ENCODE data around the gene TMUB2. TPM values are rescaled to one million over a fixed set of nuclear protein-coding genes. Genes with fewer than 3 reads are reported as not detected.

The TMUB2 gene
- total and polyA plus RNA-seq, 2 of the 13 experiments (the other 11 are each of a cell fraction or from before 2014, with no cell fraction given) = 26.9 to 50.8 TPM

GRCh38 chr17:44211281-44212265 is 24.8 kb downstream of the TMUB2 start:
- no peak overlapping the region for H3K27ac ChIP-seq (ENCODE audit: extremely low read length, insufficient read depth, low read length)
- peak; percentile 77 for TF ChIP-seq AGO2 (optimal IDR thresholded peaks at IDR 0.05; ENCODE audit: low read depth, low read length)
- TF ChIP-seq ZNF101 (CRISPR knock-in tag; IDR thresholded peaks at IDR 0.05; ENCODE audit: borderline replicate concordance, low read depth) = no peak
- peaks cover 4% of the 10 kb centered on the region for H3K79me2 ChIP-seq (ENCODE audit: insufficient read depth, low read length)
- no TSS peak for BruUV-seq (replicated peaks)
- no peak overlapping the region for H3K4me3 ChIP-seq (replicated peaks in 1 of 3; ENCODE audit: insufficient read depth in 1 of 3, low read depth in 2 of 3, low read length in 3 of 3)
- in situ Hi-C loops (cut with HindIII; ENCODE audit: extremely low pct_ligation_motif_present, low pct_unique_long_range_greater_than_20kb) (no loop called here), intact Hi-C loops (cut with micrococcal nuclease; ENCODE audit: unreplicated experiment) (no loop called here)
- peaks cover 44 to 78% of the 10 kb centered on the region in 2 experiments for H3K36me3 ChIP-seq (replicated peaks in 1 of 2; ENCODE audit: control insufficient read depth in 1 of 2, insufficient read depth in 2 of 2, low read length in 2 of 2)
- H3K27me3 ChIP-seq (ENCODE audit: control insufficient read depth in 1 of 2, insufficient read depth in 2 of 2, low read length in 2 of 2) = no peaks in the 10 kb centered on the region
- no peak for DNase-seq (ENCODE audit: low spot score)
- no peaks in the 10 kb centered on the region for H4K20me1 ChIP-seq (ENCODE audit: insufficient read depth, low read length)
- 97% methylated on average over 25 of the region's 30 CpGs for WGBS (ENCODE audit: low lambda C conversion rate)
- no peaks in the 10 kb centered on the region for H3K9me3 ChIP-seq (ENCODE audit: low read length)
- peaks cover 3% of the 10 kb centered on the region for H3K4me1 ChIP-seq (ENCODE audit: insufficient read depth, low read length)
- ATAC-seq = peak; percentile 4; the same call in 2 of the 3 replicates
- H3K4me2 ChIP-seq (ENCODE audit: low read depth, low read length) = no peak overlapping the region
- FAIRE-seq = no peak
- CTCF ChIA-PET (ENCODE audit: low intra/inter-chr PET ratio, low total read pairs) = no interaction called here
- H2AFZ ChIP-seq (ENCODE audit: low read length) = no peak overlapping the region
- POLR2A ChIA-PET = interaction anchor here (0.9 to 1.7 kb wide), 3 partner anchors 8 to 115 kb away, joined by 3 to 5 read pairs (median 3); partner anchors contain the start of gene TMUB2
- H3K9ac ChIP-seq (ENCODE audit: insufficient read depth, low read depth, low read length) = no peak overlapping the region

DNA sequence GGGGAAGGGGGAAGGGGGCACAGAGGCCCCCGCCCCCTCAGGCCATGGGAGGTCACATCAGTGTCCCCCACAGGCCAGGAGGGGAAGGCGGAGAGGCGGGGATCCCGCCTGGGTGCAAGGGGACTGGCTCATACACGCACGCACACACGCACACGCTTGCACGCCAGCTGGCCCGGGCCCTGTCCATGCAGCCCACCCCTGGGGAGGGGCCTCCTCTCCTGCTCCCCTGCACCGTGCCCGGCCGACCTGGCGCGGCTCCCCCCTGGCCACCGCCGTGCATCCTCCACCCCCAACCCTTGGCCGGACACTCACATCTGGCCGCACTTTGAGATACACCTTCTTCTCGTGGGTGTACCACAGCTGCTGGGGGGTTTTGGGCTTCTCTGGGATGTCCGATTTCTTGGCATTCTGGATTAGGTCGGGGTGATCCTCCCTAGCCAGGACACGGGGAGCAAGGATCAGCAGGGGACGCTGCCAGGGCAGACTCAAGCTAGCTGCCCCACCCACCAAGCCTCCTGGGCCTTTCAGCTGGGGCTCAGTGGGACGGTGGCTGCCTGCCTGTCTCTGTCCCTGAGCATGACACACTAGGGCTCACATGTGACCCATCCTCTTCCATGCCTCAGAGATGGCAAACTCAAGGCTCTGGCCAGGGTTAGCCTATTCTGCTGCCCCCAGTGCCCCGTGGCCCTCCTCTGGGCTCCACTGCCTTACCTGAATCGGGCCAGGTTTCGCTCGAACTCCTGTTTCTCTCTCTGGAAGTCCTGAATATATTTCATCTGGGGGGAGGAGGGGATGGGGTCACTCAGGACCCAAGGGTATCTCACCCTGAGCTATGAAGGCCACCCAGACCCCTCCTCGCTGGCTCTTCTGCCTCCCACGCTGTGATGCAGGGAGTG is 26.0 kb downstream of the TMUB2 start:
- WGBS (ENCODE audit: low lambda C conversion rate) = 95% methylated on average over 25 of the region's 31 CpGs
- intact Hi-C loops (cut with micrococcal nuclease; ENCODE audit: unreplicated experiment) = no loop called here
- Histone ChIP-seq H3K27ac (ENCODE audit: extremely low read length, insufficient read depth, low read length) (no peak overlapping the region), H3K4me1 (ENCODE audit: insufficient read depth, low read length) (peaks cover 14% of the 10 kb centered on the region), H3K79me2 (ENCODE audit: insufficient read depth, low read length) (peaks cover 16% of the 10 kb centered on the region), H2AFZ (ENCODE audit: low read length) (no peak overlapping the region), H3K4me2 (ENCODE audit: low read depth, low read length) (no peak overlapping the region), H3K36me3 (replicated peaks in 1 of 2; ENCODE audit: control insufficient read depth in 1 of 2, insufficient read depth in 2 of 2, low read length in 2 of 2) (peaks cover 41 to 75% of the 10 kb centered on the region in 2 experiments), H3K9ac (ENCODE audit: insufficient read depth, low read depth, low read length) (no peak overlapping the region), H3K27me3 (ENCODE audit: control insufficient read depth in 1 of 2, insufficient read depth in 2 of 2, low read length in 2 of 2) (no peaks in the 10 kb centered on the region; a peak in 1 of 5 replicates), H3K4me3 (replicated peaks in 1 of 3; ENCODE audit: insufficient read depth in 1 of 3, low read depth in 2 of 3, low read length in 3 of 3) (no peak overlapping the region), H4K20me1 (ENCODE audit: insufficient read depth, low read length) (no peaks in the 10 kb centered on the region), H3K9me3 (ENCODE audit: low read length) (no peaks in the 10 kb centered on the region)
- ChIA-PET CTCF (ENCODE audit: low intra/inter-chr PET ratio, low total read pairs) (no interaction called here), POLR2A (interaction anchor here (1.6 to 1.7 kb wide), 2 partner anchors 9 to 26 kb away, joined by 3 to 5 read pairs; partner anchors contain the start of gene TMUB2)
- DNase-seq (ENCODE audit: low spot score) (no peak), FAIRE-seq (no peak), ATAC-seq (peak; percentile 3; the same call in 1 of the 3 replicates)
- no TSS peak for BruUV-seq (replicated peaks)
- in situ Hi-C loops (cut with HindIII; ENCODE audit: extremely low pct_ligation_motif_present, low pct_unique_long_range_greater_than_20kb) = no loop called here
- TF ChIP-seq, protein P1, sequence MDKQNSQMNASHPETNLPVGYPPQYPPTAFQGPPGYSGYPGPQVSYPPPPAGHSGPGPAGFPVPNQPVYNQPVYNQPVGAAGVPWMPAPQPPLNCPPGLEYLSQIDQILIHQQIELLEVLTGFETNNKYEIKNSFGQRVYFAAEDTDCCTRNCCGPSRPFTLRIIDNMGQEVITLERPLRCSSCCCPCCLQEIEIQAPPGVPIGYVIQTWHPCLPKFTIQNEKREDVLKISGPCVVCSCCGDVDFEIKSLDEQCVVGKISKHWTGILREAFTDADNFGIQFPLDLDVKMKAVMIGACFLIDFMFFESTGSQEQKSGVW (CRISPR knock-in tag; IDR thresholded peaks at IDR 0.05; ENCODE audit: borderline replicate concordance) = no peak
- TF ChIP-seq, protein P2, sequence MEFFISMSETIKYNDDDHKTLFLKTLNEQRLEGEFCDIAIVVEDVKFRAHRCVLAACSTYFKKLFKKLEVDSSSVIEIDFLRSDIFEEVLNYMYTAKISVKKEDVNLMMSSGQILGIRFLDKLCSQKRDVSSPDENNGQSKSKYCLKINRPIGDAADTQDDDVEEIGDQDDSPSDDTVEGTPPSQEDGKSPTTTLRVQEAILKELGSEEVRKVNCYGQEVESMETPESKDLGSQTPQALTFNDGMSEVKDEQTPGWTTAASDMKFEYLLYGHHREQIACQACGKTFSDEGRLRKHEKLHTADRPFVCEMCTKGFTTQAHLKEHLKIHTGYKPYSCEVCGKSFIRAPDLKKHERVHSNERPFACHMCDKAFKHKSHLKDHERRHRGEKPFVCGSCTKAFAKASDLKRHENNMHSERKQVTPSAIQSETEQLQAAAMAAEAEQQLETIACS (CRISPR knock-in tag; IDR thresholded peaks at IDR 0.05) = no peak
- TF ChIP-seq NONO (IDR thresholded peaks at IDR 0.05) = no peak
- no peak for TF ChIP-seq NONO (CRISPR knock-in tag; conservative IDR thresholded peaks at IDR 0.05)
- TF ChIP-seq, protein P3, sequence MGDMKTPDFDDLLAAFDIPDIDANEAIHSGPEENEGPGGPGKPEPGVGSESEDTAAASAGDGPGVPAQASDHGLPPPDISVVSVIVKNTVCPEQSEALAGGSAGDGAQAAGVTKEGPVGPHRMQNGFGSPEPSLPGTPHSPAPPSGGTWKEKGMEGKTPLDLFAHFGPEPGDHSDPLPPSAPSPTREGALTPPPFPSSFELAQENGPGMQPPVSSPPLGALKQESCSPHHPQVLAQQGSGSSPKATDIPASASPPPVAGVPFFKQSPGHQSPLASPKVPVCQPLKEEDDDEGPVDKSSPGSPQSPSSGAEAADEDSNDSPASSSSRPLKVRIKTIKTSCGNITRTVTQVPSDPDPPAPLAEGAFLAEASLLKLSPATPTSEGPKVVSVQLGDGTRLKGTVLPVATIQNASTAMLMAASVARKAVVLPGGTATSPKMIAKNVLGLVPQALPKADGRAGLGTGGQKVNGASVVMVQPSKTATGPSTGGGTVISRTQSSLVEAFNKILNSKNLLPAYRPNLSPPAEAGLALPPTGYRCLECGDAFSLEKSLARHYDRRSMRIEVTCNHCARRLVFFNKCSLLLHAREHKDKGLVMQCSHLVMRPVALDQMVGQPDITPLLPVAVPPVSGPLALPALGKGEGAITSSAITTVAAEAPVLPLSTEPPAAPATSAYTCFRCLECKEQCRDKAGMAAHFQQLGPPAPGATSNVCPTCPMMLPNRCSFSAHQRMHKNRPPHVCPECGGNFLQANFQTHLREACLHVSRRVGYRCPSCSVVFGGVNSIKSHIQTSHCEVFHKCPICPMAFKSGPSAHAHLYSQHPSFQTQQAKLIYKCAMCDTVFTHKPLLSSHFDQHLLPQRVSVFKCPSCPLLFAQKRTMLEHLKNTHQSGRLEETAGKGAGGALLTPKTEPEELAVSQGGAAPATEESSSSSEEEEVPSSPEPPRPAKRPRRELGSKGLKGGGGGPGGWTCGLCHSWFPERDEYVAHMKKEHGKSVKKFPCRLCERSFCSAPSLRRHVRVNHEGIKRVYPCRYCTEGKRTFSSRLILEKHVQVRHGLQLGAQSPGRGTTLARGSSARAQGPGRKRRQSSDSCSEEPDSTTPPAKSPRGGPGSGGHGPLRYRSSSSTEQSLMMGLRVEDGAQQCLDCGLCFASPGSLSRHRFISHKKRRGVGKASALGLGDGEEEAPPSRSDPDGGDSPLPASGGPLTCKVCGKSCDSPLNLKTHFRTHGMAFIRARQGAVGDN (CRISPR knock-in tag; IDR thresholded peaks at IDR 0.05) = peak; percentile 14; the same call in 1 of the 2 replicates

Measured in HepG2 (cell line).